ENCODE results near the gene VIPR2.

DNA sequence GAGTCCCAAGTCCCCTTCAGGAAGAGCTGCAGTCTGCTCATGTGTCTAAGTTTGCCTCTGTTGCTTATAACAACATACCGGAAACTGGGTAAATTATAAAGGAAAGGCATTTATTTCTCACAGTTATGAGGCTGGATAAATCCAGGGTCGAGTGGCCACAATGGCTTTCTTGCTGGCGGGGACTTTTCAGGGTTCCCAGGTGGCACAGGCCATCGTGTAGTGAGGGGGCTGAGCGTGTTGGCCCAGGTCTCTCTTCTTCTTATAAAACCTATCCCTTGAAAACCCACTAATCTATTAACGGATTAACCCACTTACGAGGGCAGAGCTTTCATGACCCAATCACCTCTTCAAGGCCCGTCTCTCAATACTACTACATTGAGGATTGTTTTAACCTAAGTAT is 8.7 kb downstream of the VIPR2 start:
- TF ChIP-seq, protein P1, sequence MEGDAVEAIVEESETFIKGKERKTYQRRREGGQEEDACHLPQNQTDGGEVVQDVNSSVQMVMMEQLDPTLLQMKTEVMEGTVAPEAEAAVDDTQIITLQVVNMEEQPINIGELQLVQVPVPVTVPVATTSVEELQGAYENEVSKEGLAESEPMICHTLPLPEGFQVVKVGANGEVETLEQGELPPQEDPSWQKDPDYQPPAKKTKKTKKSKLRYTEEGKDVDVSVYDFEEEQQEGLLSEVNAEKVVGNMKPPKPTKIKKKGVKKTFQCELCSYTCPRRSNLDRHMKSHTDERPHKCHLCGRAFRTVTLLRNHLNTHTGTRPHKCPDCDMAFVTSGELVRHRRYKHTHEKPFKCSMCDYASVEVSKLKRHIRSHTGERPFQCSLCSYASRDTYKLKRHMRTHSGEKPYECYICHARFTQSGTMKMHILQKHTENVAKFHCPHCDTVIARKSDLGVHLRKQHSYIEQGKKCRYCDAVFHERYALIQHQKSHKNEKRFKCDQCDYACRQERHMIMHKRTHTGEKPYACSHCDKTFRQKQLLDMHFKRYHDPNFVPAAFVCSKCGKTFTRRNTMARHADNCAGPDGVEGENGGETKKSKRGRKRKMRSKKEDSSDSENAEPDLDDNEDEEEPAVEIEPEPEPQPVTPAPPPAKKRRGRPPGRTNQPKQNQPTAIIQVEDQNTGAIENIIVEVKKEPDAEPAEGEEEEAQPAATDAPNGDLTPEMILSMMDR (IDR thresholded peaks at IDR 0.05), result no peak
- TF ChIP-seq POLR2A (IDR thresholded peaks at IDR 0.05; ENCODE audit: low read depth) (no peak), EP300 (IDR thresholded peaks at IDR 0.05) (no peak)
